Breast epithelium (tissue), 3 donors: ENCODE data around the gene FAM107A.

Source experiments
- CTCF ChIP-seq, 3 donors: fragments of 450-650 bp; IDR thresholded peaks; one replicate each; pipeline ENCODE4 v1.5.1; 2016 to 2017; ENCODE audit warnings: antibody characterized with exemption in 3 of 3, mild to moderate bottlenecking in 3 of 3, moderate library complexity in 3 of 3
- POLR2A ChIP-seq: fragments of 450-650 bp; IDR thresholded peaks from one replicate; pipeline ENCODE4 v1.6.1; 2016; ENCODE audit warnings: antibody characterized with exemption, mild to moderate bottlenecking, moderate library complexity

- no peak for TF ChIP-seq CTCF (IDR thresholded peaks at IDR 0.05)
- TF ChIP-seq POLR2A = no peak
Observed at GRCh38 chr3:58518291-58518789, 58.9 kb downstream of the FAM107A start.
